HG03025 (cell line): ENCODE results near the gene NFKB1.
A peak's percentile ranks its signal among the peaks of the same experiment; 100 is the strongest.

Source experiments
- ATAC-seq: cut with Tn5 transposase; IDR thresholded peaks from one replicate; pipeline ENCODE4 v1.9.1; 2021; ENCODE audit warnings: mild to moderate bottlenecking, moderate library complexity; ENCODE audit not compliant: unreplicated experiment, low FRiP score

Gene NFKB1

DNA sequence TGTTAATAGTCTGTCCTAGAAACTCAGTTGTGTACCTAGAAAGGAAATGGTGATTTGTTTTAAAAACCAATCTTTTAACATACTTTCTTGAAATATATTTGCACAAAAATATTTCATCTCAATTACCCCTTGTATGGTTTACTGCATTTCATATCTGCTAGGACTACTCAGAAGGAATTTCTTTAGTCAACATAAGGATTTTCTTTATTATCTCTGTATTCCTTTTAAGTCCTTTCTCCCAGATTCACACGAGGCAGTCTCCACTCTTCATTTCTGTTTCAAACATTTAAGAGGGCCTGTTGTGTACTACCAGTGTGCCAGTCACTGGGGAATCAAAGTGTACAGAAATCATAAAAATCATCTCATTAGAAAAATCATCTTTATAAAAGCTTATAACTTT, 28.8 kb downstream of the NFKB1 start:
- no peak for ATAC-seq

DNA sequence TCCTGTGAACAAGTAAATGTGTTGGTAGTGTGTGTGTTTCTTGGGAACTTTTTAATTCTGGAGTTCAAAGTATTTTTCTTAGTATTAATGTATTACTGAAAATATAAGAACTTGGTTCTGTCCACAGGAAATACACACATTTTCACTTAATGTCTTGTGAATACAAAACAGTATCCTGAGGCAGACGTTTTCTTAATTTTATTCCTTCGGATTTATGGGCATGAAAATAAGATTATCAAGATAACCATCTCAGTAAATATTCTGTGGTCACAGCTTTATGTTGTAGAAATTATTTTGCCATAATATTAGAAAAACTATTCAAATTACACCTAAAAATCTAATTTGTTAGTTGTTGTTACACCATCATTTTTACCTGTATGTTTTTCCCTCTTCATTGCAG, 29.8 kb downstream of the NFKB1 start:
- ATAC-seq, result no peak

DNA sequence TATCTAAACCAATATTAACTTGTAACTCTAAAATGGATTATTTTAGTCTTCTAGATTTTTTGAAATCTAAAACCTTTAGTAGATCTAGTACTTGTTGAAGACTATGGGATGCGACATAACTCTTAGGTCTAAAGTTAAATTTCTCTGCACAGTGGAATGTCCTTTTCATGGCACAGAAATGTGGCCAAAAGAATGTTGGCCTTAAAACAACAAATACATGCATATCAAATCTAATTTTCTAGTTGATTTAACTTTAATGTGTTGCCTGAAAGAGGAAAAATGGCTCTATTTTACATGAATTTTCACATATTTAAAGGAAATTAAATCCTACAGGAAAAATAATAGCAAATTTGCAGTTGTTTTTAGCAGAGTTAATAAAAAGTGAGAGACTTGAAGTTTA, 30.3 kb downstream of the NFKB1 start:
- ATAC-seq, result no peak

DNA sequence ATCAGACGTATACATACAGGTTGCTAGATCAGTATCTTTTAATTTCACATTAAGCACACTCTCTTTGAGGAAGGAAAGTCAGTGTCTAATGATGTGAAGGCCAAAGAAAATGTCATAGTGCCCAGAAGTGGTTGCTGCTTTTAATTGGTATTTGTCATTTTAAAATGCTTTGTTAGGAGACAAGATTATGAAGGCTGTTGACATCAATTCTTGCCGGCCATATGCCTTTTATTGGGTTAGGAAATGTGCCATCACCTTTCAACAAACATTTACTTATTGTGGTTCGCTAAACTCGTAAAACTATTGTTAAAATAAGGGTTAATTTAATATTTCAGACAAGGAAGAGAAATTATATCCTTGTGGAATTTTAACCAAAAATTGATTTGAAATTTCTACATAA, 32.2 kb downstream of the NFKB1 start:
- ATAC-seq, result no peak

DNA sequence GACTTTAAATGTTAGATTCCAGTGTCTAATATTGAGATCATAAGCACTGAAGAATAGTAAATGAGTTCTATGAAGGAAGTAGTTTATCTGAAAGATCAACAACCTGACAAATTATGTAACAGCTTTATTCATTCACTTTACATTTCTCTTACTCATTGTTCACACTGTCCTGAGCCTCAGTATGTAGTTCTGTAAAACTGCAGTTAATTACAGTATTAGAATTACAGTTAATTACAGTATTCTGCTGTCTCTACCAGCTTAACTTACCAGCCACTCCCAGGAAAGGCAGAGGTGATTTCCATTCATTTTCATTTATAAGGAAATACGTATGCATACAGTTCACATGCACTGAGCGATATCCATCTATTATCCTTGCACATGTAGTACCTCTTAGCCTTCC, 32.7 kb downstream of the NFKB1 start:
- ATAC-seq, result no peak

DNA sequence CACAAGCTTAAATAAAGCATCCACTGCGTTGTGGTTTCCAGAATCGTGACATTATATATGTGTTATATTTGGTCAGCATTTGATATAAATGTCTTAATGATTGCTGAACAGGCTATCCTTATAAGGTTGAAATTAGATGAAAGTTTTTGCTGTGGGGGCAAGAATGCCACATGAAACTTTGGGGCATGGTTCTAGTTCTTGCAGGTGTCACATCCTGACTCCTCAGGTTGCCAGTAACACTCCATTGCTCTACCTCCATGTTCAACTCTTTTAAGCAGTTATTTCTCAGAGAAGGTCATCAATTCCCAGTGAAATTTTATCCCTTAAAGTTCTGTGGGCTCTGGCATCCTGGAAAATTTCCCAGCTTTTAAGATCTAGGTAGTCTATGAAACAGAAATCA, 33.7 kb downstream of the NFKB1 start:
- ATAC-seq, result no peak

DNA sequence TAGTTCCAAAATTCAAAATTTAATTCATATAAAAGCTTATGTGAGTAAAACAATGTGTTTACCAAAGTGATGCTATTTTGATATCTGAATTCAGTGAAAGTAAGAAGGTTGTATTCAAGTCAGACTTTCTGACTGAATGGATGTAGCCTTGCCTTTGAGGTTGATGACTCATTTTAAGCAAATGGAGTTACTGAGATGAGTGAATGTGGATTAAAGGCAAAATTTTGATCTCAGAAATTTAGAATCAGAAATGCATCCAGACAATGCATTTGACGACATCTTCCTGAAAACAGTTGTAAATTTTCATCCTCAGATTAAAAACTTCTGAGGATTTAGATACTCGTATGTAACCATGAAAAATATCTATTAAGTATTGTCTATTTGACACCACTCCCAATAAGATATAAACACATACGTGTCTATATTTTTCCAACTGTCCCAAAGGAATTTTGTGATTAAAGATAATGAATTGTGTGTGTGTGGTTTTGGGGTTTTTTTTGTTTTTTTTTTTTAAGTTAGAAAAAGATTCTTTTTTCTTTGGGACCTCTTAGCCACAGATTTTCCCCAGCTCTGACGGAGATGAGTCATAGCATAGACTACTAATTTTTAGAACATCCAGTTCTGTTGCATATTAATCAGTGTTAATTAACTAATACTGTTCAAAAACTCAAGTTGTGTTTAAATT, 34.4 kb downstream of the NFKB1 start:
- ATAC-seq, result no peak

DNA sequence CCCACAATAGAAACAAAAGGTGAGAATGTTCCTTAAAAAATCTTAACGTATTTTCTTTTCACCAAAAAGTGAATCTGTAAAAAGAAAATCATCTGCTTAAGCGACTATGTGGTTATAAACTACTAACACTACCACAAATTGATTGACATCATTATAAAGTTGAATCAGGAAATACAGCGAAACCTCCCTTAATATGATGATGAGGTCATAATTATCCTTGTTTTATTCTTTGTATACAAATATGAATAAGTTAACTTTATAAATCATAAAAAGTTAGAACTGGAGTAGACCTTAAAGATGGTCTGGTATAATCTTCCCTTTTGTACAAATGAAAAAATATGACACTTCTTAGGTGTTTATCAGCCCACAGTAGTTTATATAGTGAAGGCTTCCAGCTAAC, 35.6 kb downstream of the NFKB1 start:
- ATAC-seq, result no peak

DNA sequence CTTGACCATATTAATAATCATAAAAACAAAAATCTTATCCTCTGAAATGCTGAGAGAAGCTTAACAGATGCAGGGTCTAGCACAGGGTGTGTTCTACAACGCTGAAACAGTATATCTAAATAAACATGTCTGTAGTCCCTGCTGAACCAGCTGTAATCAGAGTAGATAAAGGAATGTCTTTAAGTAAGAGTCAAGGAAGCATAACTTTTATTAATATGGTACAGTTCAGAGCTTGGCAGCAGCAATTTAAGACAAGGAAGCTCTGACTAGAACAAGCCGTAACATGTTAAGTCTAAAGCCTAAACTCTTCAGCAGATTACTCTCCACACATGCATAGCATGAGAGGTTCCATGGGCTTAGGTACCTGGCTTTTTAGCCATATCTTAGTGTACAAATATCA, 36.1 kb downstream of the NFKB1 start:
- ATAC-seq, result no peak

DNA sequence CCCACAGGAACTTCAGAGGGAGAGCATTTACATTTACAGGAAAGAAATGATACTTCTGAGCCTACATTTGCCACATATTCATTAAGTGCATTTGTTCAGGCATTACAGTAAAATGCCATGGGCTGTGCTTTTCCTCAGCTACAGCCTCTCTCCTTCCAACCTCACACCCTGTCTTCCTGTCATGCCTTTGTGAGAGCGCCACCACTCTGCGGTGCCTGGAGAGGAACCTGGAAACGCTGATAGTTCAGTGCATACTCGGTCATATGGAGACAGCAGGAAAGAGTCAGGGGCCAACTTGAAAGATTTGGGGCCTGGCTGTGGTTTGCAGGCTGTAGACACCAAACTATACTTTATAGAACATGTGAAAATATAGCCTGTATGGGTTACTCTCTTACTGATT, 40.5 kb downstream of the NFKB1 start:
- ATAC-seq, result no peak

DNA sequence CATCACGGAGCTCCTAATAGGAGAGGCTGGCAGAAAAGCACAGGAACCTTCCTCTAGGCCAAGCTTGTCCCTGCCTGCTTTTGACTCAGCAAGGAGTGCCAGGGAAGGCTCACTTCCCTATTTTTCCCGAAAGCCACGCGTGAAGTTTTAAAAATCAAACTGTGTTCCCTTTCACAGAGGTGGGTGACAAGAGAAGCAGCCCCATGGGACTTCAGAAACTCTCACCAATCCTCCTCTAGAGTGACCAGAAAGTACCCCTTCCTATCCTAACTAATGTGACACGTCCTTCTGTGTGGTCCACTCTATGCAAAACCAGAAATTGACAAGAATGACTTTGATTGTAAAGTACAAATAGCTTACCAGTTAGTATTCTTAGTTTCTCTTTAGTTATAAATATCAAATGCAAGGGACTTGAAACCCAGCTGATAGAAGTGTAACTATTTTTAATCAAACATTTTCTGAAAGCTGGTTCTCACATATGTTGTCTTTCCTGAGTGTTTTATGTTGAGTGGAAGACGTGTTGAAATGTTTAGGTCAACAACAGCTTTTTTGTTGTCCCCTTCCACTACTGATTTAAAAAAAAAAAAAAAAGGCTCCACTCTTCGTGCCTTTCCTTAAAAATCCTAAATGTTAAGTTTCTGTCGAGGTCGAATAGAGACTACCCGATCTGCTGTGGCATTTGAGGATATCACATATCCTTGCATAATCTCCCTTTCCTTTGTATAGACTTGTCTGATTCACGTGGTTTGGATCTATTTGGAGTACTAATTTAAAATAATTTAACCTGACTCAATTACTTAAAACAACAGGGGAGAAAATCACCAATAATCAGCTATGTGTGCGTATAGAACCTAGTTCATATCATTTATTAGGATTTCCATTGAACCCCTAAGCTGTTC, 42.1 kb downstream of the NFKB1 start:
- peak; percentile 66 for ATAC-seq

DNA sequence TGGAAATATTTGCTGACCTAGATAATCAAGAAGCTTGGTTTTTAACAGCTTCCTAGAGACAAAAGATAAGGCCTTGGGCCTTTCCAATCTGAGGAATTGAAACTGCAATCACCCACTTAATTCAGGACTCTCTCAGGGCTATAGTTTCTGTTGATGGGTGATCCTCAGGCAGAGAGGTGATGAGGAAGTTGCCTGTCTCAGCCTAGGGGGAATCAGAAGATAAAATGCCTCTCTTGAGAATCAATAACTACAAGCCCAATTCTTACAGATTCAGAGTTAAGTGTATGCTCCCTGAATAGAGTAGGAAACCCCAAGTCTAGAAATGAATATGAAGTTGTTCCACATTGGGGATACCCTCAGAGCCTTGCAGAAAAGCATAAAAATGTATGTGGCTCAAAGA, 45.5 kb downstream of the NFKB1 start:
- no peak for ATAC-seq

DNA sequence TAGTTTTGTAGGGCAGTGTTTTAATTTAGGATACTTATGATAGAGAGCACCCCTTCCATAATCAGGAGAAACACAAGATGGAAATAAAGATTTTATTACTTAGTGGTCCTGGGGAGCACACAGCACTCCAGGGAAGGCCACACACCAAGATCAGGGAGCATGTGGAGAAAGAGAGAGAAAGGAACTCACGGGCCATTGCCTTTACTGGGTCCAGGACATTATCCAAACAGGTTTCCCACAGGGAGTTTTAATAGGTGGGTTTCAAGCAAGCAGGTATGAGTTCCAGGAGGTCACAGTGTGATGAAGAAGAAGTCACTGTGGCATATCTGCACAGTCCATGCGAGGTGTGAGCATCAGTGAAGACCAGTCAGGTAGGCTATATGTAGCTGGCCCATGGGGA, 46.8 kb downstream of the NFKB1 start:
- no peak for ATAC-seq

DNA sequence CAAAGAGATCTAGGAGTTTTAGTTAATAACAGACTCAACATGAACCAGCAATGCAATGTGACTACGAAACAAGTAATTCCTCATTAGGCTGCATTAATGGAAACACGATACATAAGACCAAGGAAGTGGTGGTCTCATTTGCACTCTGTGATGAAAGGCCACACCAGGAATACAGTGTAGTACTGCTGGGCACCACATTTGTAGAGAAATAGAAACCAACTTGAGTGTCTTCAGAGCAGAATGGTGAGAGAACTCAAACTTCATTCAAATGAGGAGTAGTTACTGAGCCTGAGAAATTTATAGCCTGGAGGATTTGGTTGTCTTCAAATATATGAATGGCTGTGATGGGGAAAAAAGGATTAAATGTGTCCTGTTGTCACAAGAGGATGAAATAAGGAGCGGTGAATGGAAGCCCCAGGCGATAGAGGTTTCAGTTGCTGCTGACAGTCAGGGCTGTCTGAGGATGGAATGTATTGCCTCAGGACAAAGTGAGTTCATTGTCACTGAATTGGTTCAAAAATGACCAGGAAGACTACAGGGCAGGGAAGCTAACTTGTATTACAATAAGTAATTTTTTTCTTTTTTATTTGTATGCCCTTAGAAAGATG, 50.9 kb downstream of the NFKB1 start:
- ATAC-seq, result no peak

DNA sequence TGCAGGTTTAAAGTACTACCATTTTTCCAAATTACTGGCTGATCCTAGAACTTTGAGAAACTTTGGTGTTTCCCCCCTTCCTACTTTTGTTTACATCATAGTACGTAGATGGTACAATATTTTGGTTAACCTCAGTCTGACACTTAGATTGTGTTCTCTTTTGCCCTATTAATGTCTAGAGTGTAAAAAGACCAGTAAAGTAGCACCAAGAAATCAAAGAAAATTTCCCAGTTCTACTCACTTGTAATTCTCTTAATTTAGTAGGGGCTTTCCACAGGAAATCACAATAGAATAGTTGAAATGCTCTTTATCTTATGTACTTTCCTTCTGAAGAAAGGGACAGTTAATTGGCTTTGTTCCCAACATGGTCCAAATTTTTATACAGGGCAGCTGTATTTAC, 51.6 kb downstream of the NFKB1 start:
- no peak for ATAC-seq

DNA sequence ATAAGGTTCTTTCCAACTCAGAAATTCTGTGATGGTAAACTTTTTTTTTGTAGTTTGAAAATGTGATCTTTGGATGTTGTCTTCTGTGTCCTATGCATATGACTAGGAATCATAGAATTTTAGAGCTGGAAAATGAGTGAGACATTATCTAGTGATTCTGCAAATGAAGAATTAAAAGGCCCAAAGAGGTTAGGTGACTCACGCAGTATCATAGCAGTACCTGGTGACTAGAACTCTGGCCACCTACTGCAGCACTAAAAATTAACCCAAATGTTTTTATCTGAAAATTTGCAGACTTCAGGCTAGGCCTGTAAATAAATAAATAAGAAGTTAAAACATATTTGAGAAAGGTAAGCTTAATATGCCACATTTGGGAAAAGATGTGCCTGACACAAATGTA, 52.8 kb downstream of the NFKB1 start:
- ATAC-seq, result no peak

DNA sequence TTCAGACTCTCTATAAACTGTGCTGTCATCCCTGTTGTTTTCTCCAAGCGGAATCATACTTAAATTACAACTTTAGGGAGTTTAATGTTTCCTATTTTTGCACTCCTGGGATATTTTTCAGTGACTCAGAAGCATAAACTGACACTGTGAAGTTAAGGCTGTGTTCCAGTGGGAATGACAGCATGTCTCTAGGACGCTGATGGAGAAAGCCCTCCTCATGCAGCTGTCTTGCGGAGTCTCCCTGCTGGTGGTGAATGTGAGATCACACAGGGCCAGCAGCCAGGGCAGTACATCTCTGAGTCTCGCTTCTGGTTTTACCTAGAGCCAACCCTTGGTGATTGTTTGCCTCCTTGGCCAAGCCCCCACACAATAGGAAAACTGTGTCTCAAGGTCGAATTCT, 53.3 kb downstream of the NFKB1 start:
- ATAC-seq, result no peak

DNA sequence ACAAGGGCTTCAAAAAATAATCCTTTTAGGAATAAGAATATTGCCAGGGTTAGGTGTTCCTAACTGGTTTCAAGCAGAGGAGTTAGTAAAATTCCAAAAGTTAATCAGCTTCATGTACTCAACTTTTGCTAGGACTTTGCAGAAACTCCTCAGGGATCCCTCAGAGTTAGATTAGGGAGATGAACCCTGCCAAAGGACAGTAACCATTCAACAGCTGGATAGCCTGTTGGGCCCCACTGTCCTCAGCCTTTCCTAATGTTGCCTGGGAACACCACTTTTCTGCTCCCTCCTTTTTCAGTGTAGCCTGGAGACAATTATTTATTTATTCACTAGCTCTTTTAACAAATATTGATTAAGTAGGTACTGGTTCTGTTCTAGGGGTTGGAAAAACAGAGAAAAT, 53.8 kb downstream of the NFKB1 start:
- ATAC-seq, result no peak

DNA sequence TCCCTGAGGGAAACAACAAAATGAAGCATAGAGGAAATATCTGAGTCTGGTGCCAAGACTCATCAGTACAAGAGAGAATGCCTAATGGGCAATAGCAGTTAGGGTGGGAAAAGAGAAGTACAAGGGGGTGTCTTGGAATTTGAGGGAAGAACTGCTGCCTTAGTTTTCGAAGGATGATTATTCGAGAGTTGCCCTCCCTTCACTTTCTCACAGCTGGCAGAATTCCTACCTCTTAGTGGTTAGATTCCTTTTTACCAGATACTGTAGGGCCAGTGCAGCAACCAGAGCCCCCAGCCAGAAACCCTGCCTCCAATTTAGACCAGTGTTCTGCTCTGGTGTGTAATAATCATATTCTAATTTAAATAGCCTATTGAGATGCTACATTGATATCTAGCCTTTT, 56.5 kb downstream of the NFKB1 start:
- no peak for ATAC-seq

DNA sequence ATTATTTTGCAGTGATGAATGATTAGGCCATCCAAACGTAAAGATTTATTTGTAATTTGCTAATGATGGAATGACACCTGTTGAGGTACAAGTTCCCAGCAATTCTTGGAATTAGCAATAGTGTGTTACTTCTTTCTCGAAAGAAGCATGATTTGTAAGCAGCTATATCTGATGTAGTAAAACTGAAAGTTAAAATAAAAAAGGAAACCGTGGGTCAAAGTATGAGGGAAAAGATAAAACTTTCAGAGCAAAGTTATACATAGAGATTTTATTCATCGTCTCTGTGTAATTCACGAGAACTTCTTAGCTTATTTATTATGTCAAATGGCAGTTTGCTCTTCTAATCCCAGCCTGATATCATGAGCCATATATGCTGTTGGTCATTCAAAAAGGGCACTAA, 59.0 kb downstream of the NFKB1 start:
- ATAC-seq, result no peak

DNA sequence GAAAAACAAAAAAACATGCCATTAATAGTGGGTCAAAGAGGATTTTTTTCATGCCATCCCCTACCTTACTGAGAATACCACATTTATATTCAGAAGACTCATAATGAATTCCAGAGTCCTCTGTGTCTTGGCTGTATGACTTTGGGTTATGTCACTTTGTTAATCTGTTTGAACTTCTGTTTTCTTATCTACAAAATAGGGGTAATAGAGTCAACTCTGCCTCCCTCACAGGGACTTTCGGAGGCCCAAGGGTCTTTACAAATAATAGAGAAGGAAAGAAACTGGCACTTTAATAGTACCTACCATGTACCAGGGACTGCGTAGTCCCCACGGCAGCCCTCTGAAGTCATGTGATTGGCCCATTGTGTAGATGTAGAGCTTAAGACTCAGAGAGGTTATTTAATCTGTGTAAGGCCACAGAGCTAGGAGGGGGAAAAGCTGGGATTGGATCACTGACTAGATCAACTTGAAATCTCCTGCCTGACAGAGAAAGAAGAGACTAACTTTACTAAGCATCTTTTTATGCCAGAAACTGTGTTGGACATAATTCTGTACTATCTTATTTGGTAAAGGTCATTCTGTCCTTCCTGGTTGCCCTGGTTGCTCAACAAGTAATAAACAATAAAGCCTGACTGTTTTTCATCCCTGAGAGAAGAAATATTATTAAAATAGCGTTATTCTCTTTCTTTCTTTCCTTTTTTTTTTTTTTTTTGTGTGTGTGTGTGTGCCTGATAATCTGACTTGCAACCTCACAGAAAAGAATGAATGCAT, 59.6 kb downstream of the NFKB1 start:
- ATAC-seq, result no peak
